ENCODE results near the gene ANKS1B. TPM values are rescaled to one million over a fixed set of nuclear protein-coding genes. Genes with fewer than 3 reads are reported as not detected.

ANKS1B gene
- polyA plus RNA-seq, 3 donors, result not detected

- Histone ChIP-seq H3K9me3 (replicated peaks in 1 of 2; ENCODE audit: control insufficient read depth in 1 of 2, insufficient read depth in 1 of 2, low read length in 2 of 2) (no peaks in the 10 kb centered on the region), H4K20me1 (ENCODE audit: insufficient read depth, low read length) (no peaks in the 10 kb centered on the region), H3K27me3 (ENCODE audit: control insufficient read depth in 2 of 2, insufficient read depth in 2 of 2, low read length in 2 of 2) (no peaks in the 10 kb centered on the region), H3K36me3 (replicated peaks in 1 of 2; ENCODE audit: control insufficient read depth in 1 of 2, insufficient read depth in 2 of 2, low read length in 2 of 2) (no peaks in the 10 kb centered on the region), H3K4me3 (replicated peaks in 1 of 3; ENCODE audit: low read depth in 2 of 3, low read length in 3 of 3) (no peak overlapping the region), H3K4me1 (ENCODE audit: control insufficient read depth in 1 of 2, insufficient read depth in 2 of 2, low read length in 2 of 2) (no peaks in the 10 kb centered on the region), H3K27ac (ENCODE audit: low read depth in 1 of 2, low read length in 2 of 2) (no peak overlapping the region), H2AFZ (ENCODE audit: insufficient read depth, low read depth, low read length, poor library complexity, severe bottlenecking) (no peak overlapping the region), H3K9ac (ENCODE audit: insufficient read depth, low read length, poor library complexity, severe bottlenecking) (no peak overlapping the region), H3K79me2 (ENCODE audit: insufficient read depth, low read length) (no peaks in the 10 kb centered on the region), H3K4me2 (replicated peaks; ENCODE audit: extremely low read depth, low read length, poor library complexity, severe bottlenecking) (no peak overlapping the region)
- no peak overlapping the region for H3K4me3 Mint-ChIP-seq
- no peak for DNase-seq
- no peaks in the 10 kb centered on the region for H3K27me3 Mint-ChIP-seq (ENCODE audit: low read depth in 3 of 3)
- H3K36me3 Mint-ChIP-seq, result no peaks in the 10 kb centered on the region
- WGBS (ENCODE audit: insufficient coverage), result no CpG with 5 or more reads among the region's 4 CpGs
- peaks cover 0 to 3% (median 0%) of the 10 kb centered on the region in 7 donors for H3K9me3 Mint-ChIP-seq
- H3K27ac Mint-ChIP-seq, result no peak overlapping the region
- no peak for TF ChIP-seq CTCF (IDR thresholded peaks at IDR 0.05)
- intact Hi-C loops (cut with micrococcal nuclease), result no loop called here
- H3K4me1 Mint-ChIP-seq, result no peaks in the 10 kb centered on the region
Observed at GRCh38 chr12:99232324-99232723, 752.4 kb downstream of the ANKS1B start.

- no peaks in the 10 kb centered on the region for H3K79me2 ChIP-seq (ENCODE audit: insufficient read depth, low read length)
- H4K20me1 ChIP-seq (ENCODE audit: insufficient read depth, low read length), result no peaks in the 10 kb centered on the region
- intact Hi-C loops (cut with micrococcal nuclease), result no loop called here
Observed at GRCh38 chr12:99231031-99231430, 753.7 kb downstream of the ANKS1B start.

More at GRCh38 chr12:99231031-99231430, 753.7 kb downstream of the ANKS1B start:
- H3K9me3 ChIP-seq (replicated peaks in 1 of 2; ENCODE audit: control insufficient read depth in 1 of 2, insufficient read depth in 1 of 2, low read length in 2 of 2), result no peaks in the 10 kb centered on the region
- H2AFZ ChIP-seq (ENCODE audit: insufficient read depth, low read depth, low read length, poor library complexity, severe bottlenecking), result no peak overlapping the region
- H3K9ac ChIP-seq (ENCODE audit: insufficient read depth, low read length, poor library complexity, severe bottlenecking), result no peak overlapping the region
- Mint-ChIP-seq H3K27ac (no peak overlapping the region), H3K9me3 (no peaks in the 10 kb centered on the region), H3K4me3 (no peak overlapping the region), H3K27me3 (ENCODE audit: low read depth in 3 of 3) (no peaks in the 10 kb centered on the region), H3K4me1 (no peaks in the 10 kb centered on the region), H3K36me3 (no peaks in the 10 kb centered on the region)
- no peaks in the 10 kb centered on the region for H3K36me3 ChIP-seq (replicated peaks in 1 of 2; ENCODE audit: control insufficient read depth in 1 of 2, insufficient read depth in 2 of 2, low read length in 2 of 2)
- no peak overlapping the region for H3K27ac ChIP-seq (ENCODE audit: low read depth in 1 of 2, low read length in 2 of 2)
- H3K4me1 ChIP-seq (ENCODE audit: control insufficient read depth in 1 of 2, insufficient read depth in 2 of 2, low read length in 2 of 2), result no peaks in the 10 kb centered on the region
- H3K4me3 ChIP-seq (replicated peaks in 1 of 3; ENCODE audit: low read depth in 2 of 3, low read length in 3 of 3), result no peak overlapping the region
- H3K27me3 ChIP-seq (ENCODE audit: control insufficient read depth in 2 of 2, insufficient read depth in 2 of 2, low read length in 2 of 2), result no peaks in the 10 kb centered on the region
- no peak for TF ChIP-seq CTCF (IDR thresholded peaks at IDR 0.05)
- no CpG with 5 or more reads among the region's 1 CpG for WGBS (ENCODE audit: insufficient coverage)
- H3K4me2 ChIP-seq (replicated peaks; ENCODE audit: extremely low read depth, low read length, poor library complexity, severe bottlenecking), result no peak overlapping the region
- DNase-seq, result no peak

Data from CD14-positive monocyte (primary cell).